AG04450 (cell line): Measurements from ENCODE around the gene AASDH. TPM values are rescaled to one million over a fixed set of nuclear protein-coding genes. Genes with fewer than 3 reads are reported as not detected.

Experiments
- CTCF ChIA-PET: fragments of 300-600, 350-600 bp; formaldehyde crosslinking; extraction: SDS; loops from one replicate; lab custom pipeline; 2022; ENCODE audit warnings: antibody characterized with exemption, inconsistent platforms; lab: Charles Lee
- POLR2A ChIA-PET: fragments of 350-600 bp; formaldehyde crosslinking; extraction: SDS; loops from one replicate; lab custom pipeline; 2021; ENCODE audit warnings: antibody characterized with exemption, inconsistent platforms; lab: Yijun Ruan, JAX
- DNase-seq: peaks from one replicate; pipeline ENCODE4 v3.0.0-alpha.2; 2011; ENCODE audit warnings: low read depth, low spot score
- H3K27ac ChIP-seq: one replicate; pipeline ENCODE4 v1.5.1; 2012; ENCODE audit warnings: low read depth, low read length, control low read depth
- H3K27me3 ChIP-seq: one replicate; pipeline ENCODE4 v1.6.0; 2012; ENCODE audit warnings: low read length; ENCODE audit not compliant: control insufficient read depth, insufficient read depth
- H3K4me3 ChIP-seq: 2 replicates; pipeline ENCODE4 v1.5.1; 2011; ENCODE audit warnings: mild to moderate bottlenecking, low read depth, low read length, control low read depth
- H3K9me3 ChIP-seq: 2 replicates; pipeline ENCODE4 v1.5.1; 2012; ENCODE audit warnings: low read length; ENCODE audit not compliant: control insufficient read depth, insufficient read depth
- CTCF ChIP-seq: IDR thresholded peaks from 2 replicates; pipeline ENCODE4 v1.5.1; 2011; ENCODE audit warnings: low read depth, low read length, control low read depth, inconsistent platforms
- polyA plus RNA-seq: library from polyadenylated mRNA; depleted of rRNA; stranded (reverse); fragments of >200 nt; gene quantifications from 2 replicates; pipeline ENCODE4 v1.2.3, GENCODE V29; 2011

Gene AASDH
- polyA plus RNA-seq, 1 experiment, result 14.8 TPM

- no peak overlapping the region for H3K4me3 ChIP-seq
- POLR2A ChIA-PET, result no interaction called here
- DNase-seq, result no peak
- H3K27me3 ChIP-seq, result no peaks in the 10 kb centered on the region
- CTCF ChIA-PET, result interaction anchor here (0.7 kb wide), 1 partner anchor 321 kb away, joined by 3 read pairs; no protein-coding TSS in a partner anchor
- H3K9me3 ChIP-seq, result peaks cover 26% of the 10 kb centered on the region
- no peak overlapping the region for H3K27ac ChIP-seq
- no peak for TF ChIP-seq CTCF
Observed at GRCh38 chr4:56313132-56313531, 74.2 kb downstream of the AASDH start.

- H3K27ac ChIP-seq, result no peak overlapping the region
- H3K4me3 ChIP-seq, result no peak overlapping the region
- H3K27me3 ChIP-seq, result no peaks in the 10 kb centered on the region
- ChIA-PET CTCF (no interaction called here), POLR2A (no interaction called here)
- TF ChIP-seq CTCF, result no peak
- peaks cover 26% of the 10 kb centered on the region for H3K9me3 ChIP-seq
- no peak for DNase-seq
Observed at GRCh38 chr4:56311299-56311975, 75.9 kb downstream of the AASDH start.

- no peak for DNase-seq
- H3K27me3 ChIP-seq, result no peaks in the 10 kb centered on the region
- TF ChIP-seq CTCF, result no peak
- H3K4me3 ChIP-seq, result no peak overlapping the region
- POLR2A ChIA-PET, result no interaction called here
- no peak overlapping the region for H3K27ac ChIP-seq
- CTCF ChIA-PET, result interaction anchor here (0.6 kb wide), 1 partner anchor 89 kb away, joined by 3 read pairs; no protein-coding TSS in a partner anchor
- peaks cover 17% of the 10 kb centered on the region for H3K9me3 ChIP-seq
Observed at GRCh38 chr4:56310401-56311125, 76.7 kb downstream of the AASDH start.

- H3K27me3 ChIP-seq, result no peaks in the 10 kb centered on the region
- CTCF ChIA-PET, result no interaction called here
- H3K27ac ChIP-seq, result no peak overlapping the region
- POLR2A ChIA-PET, result interaction anchor here (0.6 kb wide), 1 partner anchor 128 kb away, joined by 3 read pairs; the partner anchor contains the start of gene PAICS
- H3K4me3 ChIP-seq, result no peak overlapping the region
- DNase-seq, result no peak
- H3K9me3 ChIP-seq, result no peaks in the 10 kb centered on the region
- no peak for TF ChIP-seq CTCF
Observed at GRCh38 chr4:56308384-56308783, 78.9 kb downstream of the AASDH start.

GRCh38 chr4:56307423-56307822 lies 79.9 kb downstream of the AASDH start:
- no peak for DNase-seq
- TF ChIP-seq CTCF, result no peak
- Histone ChIP-seq H3K4me3 (no peak overlapping the region), H3K27ac (no peak overlapping the region), H3K27me3 (no peaks in the 10 kb centered on the region), H3K9me3 (no peaks in the 10 kb centered on the region)
- ChIA-PET CTCF (no interaction called here), POLR2A (no interaction called here)
